NCI-H82 (cell line): ENCODE results near the gene VAPA.

Experiments
- DNase-seq: peaks from one replicate; lab custom pipeline; 2025; lab: John Stamatoyannopoulos, UW

Gene VAPA

DNA sequence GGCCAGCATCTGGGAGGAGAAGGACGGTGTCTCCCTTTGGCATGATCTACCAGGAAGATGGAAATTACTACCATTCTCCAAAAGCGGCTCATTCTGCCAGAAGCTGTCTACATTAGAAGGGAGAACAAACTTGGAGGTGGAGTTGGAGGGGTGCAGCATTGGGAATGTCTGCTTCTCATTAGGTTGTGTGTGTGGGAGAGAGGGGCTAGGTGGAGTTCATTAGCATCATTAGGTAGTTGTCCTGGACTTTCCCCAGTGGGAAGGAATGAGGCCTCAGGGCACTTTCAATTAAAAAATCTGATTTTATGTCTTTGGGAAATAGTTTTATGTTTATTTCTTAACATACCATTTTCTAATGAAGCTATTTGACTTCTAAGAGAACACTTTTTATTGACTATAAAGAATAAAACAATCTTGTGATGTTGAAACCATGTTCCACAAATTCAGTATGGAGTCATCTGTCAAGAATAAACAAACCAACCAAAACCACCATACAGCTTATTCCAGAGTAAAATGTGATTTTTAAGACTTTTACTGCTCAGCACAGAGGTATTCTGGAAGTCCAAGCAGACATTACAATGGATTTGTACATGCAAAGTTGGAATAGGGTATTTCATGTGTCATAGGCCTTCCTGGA, 60.6 kb downstream of the VAPA start:
- DNase-seq, result no peak

DNA sequence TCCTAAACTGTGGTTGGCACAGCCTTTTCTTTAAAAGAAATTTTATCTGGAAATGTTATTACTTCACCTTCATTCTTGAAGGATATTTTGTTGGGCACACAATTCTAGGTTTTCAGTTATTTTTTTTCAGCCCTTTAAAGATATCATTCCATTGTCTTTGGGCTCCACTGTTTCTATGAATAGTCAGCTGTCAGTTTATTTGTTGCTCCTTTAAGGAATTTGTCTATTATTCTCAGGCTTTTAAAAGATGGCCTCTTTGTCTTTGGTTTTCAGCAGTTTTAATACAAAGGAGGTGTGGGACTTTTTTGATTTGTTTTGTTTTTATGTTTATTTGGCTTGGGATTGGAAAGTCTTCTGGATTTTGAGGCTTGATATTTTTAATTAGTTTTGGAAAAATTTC, 61.8 kb downstream of the VAPA start:
- no peak for DNase-seq

DNA sequence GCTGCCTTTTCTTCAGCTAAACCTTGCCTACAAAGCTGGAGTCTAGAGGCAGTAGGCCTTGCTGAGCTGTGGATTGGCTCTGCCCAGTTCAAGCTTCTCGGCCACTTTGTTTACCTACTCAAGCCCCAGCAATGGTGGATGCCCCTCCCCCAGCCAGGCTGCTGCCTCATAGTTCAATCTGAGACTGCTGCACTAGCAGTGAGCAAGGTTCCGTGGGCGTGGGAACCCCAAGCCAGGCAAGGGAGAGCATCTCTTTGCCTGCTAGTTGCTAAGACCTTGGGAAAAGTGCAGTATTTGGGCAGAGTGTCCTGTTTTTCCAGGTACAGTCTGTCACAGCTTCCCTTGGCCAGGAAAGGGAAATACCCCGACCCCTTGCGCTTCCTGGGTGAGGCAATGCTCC, 68.9 kb downstream of the VAPA start:
- DNase-seq, result no peak

DNA sequence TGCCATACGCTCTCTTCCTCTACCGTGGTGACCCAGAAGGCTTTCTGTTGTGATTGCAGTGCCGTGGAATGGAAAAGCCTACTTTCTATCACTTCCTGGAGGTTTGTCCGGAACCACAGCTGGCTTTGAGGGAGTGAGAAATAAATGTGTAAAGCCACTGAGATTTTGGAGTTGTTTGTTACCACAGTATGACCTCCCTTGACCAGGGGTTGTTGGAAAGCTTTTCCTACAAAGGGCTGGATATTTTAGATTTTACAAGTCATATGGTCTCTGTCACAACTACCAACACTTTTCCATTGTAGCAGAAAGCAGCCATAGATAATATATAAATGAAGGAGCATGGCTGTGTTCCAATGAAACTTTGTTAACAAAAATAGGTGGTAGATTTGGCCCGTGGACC, 70.3 kb downstream of the VAPA start:
- no peak for DNase-seq

DNA sequence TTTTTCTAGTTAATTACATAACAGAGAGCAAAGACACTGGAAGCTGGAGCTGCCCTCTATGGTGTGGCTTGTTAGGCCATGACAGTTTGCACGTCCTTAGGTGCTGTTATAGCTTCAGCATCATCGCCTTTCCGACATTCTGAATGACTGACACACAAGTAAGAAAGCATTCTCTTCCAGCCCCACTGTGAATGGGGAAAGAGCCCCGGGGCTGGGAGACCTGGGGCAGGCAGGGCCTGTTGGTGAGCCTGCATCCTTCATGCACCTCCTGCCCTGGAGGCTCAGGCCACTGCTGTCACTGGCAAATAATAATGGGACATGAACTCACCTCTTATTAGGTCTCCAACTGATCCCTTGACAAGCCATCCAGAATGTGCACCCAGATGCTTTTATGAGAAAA, 71.8 kb downstream of the VAPA start:
- DNase-seq, result no peak

- DNase-seq, result no peak
Observed at GRCh38 chr18:9986156-9986930, 72.5 kb downstream of the VAPA start.

DNA sequence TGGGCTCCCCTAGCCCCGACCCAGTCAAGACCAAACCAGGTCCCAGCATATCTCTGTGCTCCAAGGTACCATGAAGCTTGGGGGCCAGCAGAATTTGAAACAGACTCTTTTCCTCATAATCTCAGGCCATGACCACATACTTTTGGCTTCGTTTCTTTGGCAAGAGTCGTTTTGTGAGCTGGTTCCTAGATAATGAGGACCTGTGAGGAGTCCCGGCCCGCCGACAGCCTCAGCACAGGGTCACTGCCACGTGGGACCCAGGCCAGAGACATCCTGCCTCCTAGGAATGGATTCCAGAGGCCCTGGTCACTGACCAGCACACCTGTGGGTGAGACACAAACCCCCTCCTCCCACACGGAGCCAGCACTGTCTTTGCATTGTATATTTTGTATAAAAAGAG, 73.5 kb downstream of the VAPA start:
- no peak for DNase-seq

DNA sequence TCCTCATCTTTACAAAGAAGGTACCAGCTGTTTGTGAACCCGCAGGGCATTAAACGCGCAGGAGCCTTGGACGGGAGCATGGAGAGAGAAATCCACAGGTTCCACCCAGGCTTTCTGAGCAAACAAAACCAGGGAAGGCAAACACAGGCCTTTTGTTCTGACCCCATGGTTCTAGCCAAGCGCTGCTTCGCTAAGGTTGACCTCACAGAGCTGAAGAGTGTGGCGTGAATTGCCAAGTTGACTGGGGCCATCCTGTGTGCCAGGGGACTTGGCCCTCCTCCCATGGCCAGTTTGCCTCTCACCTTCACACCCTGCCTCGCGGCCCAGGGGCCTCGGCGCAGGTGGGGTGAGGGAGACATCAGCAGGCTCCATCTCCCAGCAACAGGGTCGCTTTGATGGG, 74.1 kb downstream of the VAPA start:
- DNase-seq, result no peak

- no peak for DNase-seq
Observed at GRCh38 chr18:9988665-9989064, 74.8 kb downstream of the VAPA start.

DNA sequence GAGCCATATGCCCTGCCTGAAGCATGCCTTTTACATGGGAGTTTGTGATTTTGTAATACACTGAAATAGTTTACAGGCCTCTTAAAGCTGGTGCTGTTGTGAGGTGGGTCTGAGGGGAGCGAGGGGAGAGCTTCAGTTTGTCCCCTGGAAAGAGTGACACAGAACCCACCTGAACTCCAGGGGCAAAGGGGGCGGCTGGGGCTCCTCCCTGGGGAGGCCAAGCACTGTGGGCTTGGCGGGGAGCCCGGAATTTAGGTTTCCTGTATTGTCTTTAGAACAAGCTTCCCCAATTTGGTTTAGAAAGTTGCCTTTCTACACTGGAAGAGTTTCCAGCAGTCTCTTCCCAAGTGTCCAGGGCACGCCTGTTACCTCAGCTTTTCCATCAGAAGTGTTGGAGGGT, 75.7 kb downstream of the VAPA start:
- no peak for DNase-seq

DNA sequence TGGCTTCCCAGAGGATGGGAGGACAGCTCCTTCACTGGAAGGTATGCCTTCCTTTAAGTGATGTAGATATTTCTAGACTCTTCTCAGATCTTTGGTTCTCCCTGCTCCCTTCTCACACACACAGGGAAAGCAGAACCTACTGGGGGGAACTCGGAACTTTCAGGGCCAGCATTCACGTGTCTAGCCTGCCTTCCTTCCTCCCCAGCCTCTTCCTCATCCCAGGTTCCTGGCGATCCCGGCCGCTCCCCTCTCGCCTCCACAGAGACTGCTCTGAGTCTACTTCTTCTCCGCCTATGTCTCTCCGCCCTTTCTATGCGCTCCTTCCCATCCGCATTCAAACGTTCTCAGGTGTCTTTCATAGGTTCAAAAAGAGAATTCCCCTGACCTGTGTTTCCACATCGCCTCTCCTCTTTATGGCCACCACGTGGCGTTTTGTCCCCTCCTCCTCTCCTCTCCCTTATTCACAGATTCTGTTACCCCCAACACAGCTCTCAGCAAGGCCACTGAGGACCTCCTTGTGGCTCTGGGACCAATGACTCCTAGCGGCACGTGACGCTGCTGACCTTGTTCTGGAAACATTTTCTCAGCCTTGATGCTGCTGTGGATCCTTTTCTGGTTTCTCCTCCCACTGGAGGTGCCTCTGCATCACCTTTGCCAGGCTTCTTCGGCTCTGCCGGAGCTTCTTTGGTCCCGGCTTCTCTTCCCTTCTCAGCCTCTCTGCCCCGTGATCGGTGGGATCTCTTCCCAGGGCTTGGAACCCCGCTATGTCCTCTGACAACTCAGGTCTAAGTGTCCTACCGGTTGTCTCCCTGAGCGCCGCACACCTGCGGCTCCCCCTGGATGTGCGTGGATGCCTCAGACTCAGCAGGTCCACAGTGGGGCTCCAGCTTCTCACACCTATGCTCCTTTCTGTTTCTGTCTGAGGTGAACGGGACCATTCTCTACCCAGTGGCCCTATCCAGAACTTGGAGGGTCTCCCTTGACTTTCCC, 77.5 kb downstream of the VAPA start:
- no peak for DNase-seq

DNA sequence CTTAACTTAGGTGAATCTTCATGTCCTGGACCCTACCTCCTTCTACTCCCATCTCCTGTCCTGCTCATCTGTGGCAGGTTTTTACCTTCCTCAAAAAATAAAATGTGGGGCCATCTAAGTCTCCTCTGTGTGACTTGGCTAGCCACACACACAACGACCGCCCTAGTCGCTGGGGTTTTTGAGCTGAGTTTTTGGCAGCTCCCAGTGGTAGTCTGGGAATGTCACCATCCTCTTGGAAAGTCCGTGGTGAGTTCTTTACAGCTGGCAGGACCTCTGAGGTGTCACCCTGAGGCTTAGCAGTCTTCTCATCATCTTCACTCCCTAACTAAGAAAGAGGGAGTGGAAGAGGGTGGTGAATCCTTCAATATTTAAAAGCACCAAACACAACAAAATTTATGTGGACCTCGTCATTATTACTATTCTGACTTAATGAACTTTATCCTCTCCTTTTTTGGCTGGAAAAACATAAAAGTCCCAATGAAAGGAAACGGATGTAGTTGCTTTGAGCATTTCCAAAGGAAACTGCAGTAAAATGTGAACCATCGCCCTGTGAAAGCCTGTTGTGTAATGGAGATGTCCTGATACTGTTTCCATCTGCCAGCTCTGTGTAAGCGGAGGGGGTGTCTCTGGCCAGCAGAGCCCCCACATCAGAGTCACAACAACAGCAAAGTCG, 78.6 kb downstream of the VAPA start:
- no peak for DNase-seq

DNA sequence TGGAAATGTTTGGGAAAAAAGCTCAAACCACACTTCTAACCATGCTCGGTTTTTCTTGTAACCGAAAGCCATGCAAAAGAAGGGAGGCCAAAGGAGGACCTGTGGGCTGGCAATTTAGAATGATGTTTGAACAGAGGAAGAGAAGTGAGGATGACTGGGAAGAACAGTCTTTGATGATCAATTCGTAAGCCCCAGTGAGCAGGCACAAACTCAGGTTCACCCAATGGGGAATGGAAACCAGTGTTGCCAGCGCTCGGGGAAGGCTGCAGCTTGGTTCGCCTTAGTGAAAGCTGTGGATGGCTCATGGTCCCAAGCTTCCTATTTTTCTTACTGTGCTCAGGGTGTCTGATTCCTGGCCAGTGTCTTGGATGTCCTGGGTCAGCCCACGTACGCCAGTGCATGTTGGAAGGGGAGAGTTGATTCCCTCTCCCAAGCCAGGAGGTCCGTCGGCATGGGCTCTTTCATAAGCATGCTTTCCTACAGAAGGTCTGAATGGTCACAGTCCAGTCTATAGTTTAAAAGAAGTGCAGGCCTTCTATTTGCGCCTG, 79.2 kb downstream of the VAPA start:
- DNase-seq, result no peak

DNA sequence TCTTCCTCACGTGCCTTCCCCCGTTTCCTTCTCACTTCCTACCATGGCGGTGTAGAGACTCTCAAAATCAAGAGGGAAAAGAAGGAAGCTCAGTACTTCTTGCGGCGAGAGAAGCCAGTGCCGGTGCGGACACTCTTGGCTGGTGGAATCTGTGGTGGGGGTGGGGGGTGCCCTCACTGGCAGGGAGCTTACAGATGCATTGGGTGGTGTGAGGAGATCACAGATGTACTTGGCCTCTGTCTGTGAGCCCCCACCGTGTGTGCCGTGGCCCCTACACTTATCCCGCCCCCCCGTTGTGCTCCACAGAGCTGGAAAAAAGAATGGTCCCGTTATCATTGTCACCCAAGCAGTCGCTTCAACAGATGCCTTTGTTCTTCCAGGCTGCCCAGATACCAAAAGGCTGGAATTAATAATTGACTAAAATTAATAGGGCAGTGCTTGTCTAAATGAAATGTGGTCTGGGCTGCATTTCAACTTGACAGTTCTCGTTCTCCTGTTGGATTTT, 79.8 kb downstream of the VAPA start:
- DNase-seq, result no peak

DNA sequence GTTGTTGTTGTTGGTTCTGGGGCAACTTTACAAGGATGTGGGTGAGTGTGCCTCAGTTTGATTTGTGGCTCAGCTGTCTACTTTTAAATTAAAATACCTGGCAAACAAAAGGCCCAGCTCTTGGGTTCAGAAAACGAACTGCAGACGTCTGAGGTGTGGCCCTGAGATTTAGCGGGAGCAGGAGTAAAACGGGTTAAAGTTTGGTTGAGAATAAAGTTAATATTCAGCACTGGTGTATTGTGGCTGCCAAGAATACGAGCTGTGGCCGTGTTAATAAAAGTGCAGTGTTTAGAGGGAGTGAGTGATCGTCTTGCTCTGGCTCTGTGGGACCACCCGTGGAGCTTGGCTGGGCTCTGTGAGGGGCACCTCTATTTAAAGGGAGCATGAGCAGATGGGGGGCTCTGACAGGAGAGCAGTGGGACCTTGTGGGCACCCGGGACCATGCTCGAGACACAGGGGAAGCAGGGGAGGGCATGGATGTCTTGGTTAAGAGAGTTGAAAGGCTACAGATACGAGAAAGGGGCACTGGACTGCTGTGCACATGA, 80.3 kb downstream of the VAPA start:
- no peak for DNase-seq

GRCh38 chr18:9994701-9995235, 81.0 kb downstream of the VAPA start:
- no peak for DNase-seq

GRCh38 chr18:9995631-9996030, 81.8 kb downstream of the VAPA start:
- DNase-seq, result no peak

DNA sequence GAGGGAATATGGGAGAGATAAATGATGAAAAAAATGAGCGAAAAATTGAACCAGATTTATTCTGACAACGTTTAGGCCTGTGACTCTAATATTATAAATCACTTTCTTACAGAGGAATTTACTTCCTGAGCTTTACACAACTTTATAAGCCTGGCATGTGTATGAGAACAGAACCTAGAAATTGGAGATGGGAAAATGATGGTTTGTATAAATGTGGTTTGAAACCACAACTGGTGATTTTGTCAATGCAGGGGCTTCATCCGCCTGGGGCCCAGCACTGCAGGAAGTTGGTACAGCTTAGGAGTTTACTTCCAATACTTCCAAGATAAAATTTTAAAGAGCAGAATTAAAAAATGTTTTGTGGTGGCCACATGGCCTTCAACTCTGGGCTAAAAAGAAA, 82.3 kb downstream of the VAPA start:
- DNase-seq, result no peak

DNA sequence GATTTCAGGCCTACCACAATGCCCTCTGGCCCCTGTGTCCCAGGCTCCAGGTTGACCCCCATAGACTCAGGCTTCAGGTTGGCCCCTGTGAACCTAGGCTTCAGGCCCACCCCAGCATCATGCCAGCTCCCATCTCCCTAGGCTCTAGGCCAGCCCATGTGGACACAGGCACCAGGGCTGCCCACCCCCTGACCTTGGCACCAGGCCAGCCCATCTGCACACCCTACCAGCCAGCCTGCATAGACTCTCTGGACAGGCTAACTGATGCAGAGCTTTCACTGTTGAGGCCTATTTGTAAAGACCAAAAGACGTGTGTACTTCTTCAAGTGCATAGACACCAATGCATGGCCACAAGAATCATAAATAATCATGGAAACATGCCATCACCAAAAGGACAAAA, 83.9 kb downstream of the VAPA start:
- DNase-seq, result no peak

- no peak for DNase-seq
Observed at GRCh38 chr18:9998330-9998729, 84.5 kb downstream of the VAPA start.

DNA sequence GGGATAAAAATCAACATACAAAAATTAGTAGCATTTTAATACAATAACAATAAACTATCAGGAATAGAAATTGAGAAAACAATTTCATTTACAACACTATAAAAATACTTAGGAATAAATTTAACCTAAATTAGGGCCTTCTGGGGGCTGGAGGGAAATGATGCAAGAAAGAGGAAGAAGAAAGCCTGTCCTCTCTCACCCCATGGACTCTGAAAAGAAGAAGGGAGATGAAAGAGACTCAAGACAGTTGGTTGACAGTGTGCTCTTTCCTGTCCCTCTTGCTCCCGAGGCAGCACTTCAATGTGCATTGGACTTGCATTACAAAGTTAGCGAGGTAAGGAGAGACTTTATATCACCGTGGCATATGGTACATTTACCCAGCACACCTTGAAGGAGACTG, 88.5 kb downstream of the VAPA start:
- no peak for DNase-seq
